Erythroblast (primary cell): ENCODE data around the gene SHISA3.

Experiments
- GATA1 ChIP-seq: IDR thresholded peaks from 2 replicates; pipeline ENCODE4 v1.6.1; 2011; ENCODE audit warnings: low read depth, mild to moderate bottlenecking, control low read depth, low read length, moderate library complexity
- POLR2A ChIP-seq: IDR thresholded peaks from 2 replicates; pipeline ENCODE4 v1.6.1; 2011; ENCODE audit warnings: mild to moderate bottlenecking, low read length

DNA sequence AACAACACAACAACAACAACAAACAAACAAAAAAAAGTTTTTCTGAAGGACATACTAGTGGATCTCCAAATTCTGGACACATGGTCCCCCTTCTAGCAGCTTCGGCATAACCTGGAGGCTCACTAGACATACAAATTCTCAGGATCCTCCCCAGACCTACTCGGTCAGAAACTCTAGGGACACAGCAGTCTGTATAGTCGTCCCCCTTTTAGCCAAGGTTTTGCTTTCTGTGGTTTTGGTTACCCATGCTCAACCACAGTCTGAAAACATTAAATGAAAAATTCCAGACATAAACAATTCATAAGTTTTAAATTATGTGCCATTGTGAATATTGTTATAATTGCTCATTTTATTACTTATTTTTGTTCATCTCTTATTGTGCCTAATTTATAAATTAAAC lies 45.2 kb upstream of the SHISA3 start:
- no peak for TF ChIP-seq POLR2A
- no peak for TF ChIP-seq GATA1
